ENCODE data around the gene POU3F2. TPM values are rescaled to one million over a fixed set of nuclear protein-coding genes. Genes with fewer than 3 reads are reported as not detected.

POU3F2 gene
- total RNA-seq, 1 experiment from 2014 or later: not detected

GRCh38 chr6:98821756-98822405, 12.5 kb upstream of the POU3F2 start:
- no TSS peak for BruUV-seq (replicated peaks)
- H3K4me1 Mint-ChIP-seq (ENCODE audit: low read depth, unreplicated experiment): no peaks in the 10 kb centered on the region
- CTCF ChIA-PET: no interaction called here
- Histone ChIP-seq H3K4me3 (ENCODE audit: low read depth, low read length) (no peak overlapping the region), H3K36me3 (ENCODE audit: control insufficient read depth, insufficient read depth, low read length) (no peaks in the 10 kb centered on the region), H3K4me1 (no peaks in the 10 kb centered on the region), H3K27me3 (replicated peaks; ENCODE audit: control insufficient read depth, insufficient read depth, low read length) (no peaks in the 10 kb centered on the region), H3K9me3 (no peaks in the 10 kb centered on the region)
- intact Hi-C loops (cut with micrococcal nuclease; ENCODE audit: unreplicated experiment): no loop called here
- H3K36me3 Mint-ChIP-seq (ENCODE audit: insufficient read depth, unreplicated experiment): no peaks in the 10 kb centered on the region
- H3K9me3 Mint-ChIP-seq (ENCODE audit: unreplicated experiment): no peaks in the 10 kb centered on the region
- no peak overlapping the region for H3K27ac Mint-ChIP-seq (ENCODE audit: unreplicated experiment)
- DNase-seq: no peak
- no peak overlapping the region for H3K4me3 Mint-ChIP-seq (ENCODE audit: unreplicated experiment)
- POLR2A ChIA-PET: no interaction called here
- TF ChIP-seq CTCF (IDR thresholded peaks at IDR 0.05; ENCODE audit: insufficient read depth in 1 of 2, low read depth in 1 of 2, low read length in 1 of 2, severe bottlenecking in 1 of 2, unreplicated experiment in 1 of 2): no peak
- peaks cover 19% of the 10 kb centered on the region for H3K27me3 Mint-ChIP-seq (ENCODE audit: insufficient read depth, unreplicated experiment)

DNA sequence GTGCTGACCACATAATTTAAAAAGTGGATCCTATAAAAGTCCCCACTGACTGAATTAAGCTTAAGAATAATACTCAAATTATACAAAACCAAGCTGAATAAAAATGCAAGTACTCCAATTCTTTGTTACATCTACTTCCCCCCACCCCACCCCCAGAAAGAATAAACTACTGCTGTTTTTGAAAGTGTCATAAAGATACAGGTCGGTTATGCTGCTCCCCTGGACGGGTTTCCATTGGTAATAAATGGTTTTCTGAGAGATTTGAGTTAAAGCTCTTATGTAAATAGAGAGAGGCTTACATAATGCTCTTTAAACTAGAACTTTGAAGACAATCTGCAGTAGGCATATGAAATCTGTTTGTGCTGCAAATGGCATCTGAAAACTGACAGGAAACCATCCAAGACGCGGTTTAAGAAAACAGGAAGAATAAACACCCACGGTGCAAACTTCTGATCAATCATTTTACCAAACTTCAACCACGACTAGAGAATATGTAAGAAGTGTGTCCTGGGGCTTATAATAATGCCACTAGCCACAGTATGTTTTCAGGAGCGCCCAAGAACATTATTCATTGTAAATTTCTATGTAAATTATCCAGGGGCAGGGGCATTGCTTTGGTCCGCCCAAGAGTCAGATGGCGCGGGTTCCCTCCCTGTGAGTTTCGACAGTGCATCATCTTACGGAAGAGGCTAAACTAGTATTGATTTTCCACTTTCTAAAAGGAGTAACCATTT, 10.8 kb upstream of the POU3F2 start:
- Mint-ChIP-seq H3K4me3 (ENCODE audit: unreplicated experiment) (no peak overlapping the region), H3K27ac (ENCODE audit: unreplicated experiment) (no peak overlapping the region), H3K4me1 (ENCODE audit: low read depth, unreplicated experiment) (no peaks in the 10 kb centered on the region), H3K27me3 (ENCODE audit: insufficient read depth, unreplicated experiment) (peaks cover 30% of the 10 kb centered on the region), H3K36me3 (ENCODE audit: insufficient read depth, unreplicated experiment) (no peaks in the 10 kb centered on the region), H3K9me3 (ENCODE audit: unreplicated experiment) (no peaks in the 10 kb centered on the region)
- Histone ChIP-seq H3K4me1 (no peaks in the 10 kb centered on the region), H3K9me3 (no peaks in the 10 kb centered on the region), H3K36me3 (ENCODE audit: control insufficient read depth, insufficient read depth, low read length) (no peaks in the 10 kb centered on the region), H3K4me3 (ENCODE audit: low read depth, low read length) (no peak overlapping the region), H3K27me3 (replicated peaks; ENCODE audit: control insufficient read depth, insufficient read depth, low read length) (no peaks in the 10 kb centered on the region)
- no TSS peak for BruUV-seq (replicated peaks)
- intact Hi-C loops (cut with micrococcal nuclease; ENCODE audit: unreplicated experiment): no loop called here
- DNase-seq: no peak
- POLR2A ChIA-PET: no interaction called here
- TF ChIP-seq CTCF (IDR thresholded peaks at IDR 0.05; ENCODE audit: insufficient read depth in 1 of 2, low read depth in 1 of 2, low read length in 1 of 2, severe bottlenecking in 1 of 2, unreplicated experiment in 1 of 2): no peak
- CTCF ChIA-PET: no interaction called here

DNA sequence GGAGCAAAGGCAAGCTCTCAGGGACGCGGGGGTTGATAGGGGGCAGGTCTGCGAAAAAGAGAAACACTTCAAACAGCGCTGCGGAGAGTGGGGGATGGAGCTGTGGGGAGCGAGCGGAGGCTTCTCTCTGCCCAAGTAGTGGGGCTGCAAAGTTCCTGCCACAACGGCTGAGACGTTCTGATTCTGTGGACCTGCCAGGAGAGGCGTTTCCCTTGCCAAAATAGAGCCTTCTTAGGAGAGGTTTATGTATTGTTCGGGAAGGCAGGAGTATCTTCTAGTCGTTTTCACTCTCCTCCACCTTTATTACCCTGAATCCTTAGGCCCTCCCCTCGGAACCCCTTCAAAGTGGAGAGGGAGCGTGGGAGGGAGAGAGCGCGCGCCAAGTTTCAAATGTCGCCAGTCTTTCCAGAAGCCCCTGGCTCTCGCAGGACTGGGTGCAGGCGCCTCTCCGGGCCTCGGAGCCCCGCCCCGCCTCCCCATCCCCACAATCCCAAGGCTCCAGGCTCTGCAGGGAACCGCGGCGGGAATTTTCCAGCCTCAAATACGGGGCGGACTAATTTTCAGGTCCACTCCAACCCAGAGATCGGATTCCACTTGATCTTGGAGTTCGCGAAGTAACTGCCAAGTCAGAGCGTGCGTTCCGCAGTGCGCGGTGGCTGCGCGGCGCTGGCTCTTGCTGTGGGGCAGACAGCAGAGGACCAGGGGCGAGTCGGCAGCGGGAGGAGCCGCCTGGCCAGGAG, 10.0 kb upstream of the POU3F2 start:
- Histone ChIP-seq H3K36me3 (ENCODE audit: control insufficient read depth, insufficient read depth, low read length) (no peaks in the 10 kb centered on the region), H3K4me3 (ENCODE audit: low read depth, low read length) (no peak overlapping the region), H3K27me3 (replicated peaks; ENCODE audit: control insufficient read depth, insufficient read depth, low read length) (peaks cover 2% of the 10 kb centered on the region; the same call in 1 of the 2 replicates), H3K4me1 (no peaks in the 10 kb centered on the region), H3K9me3 (no peaks in the 10 kb centered on the region)
- H3K36me3 Mint-ChIP-seq (ENCODE audit: insufficient read depth, unreplicated experiment): no peaks in the 10 kb centered on the region
- no peaks in the 10 kb centered on the region for H3K9me3 Mint-ChIP-seq (ENCODE audit: unreplicated experiment)
- no peak for DNase-seq
- ChIA-PET POLR2A (no interaction called here), CTCF (no interaction called here)
- H3K27ac Mint-ChIP-seq (ENCODE audit: unreplicated experiment): no peak overlapping the region
- no peak for TF ChIP-seq CTCF (IDR thresholded peaks at IDR 0.05; ENCODE audit: insufficient read depth in 1 of 2, low read depth in 1 of 2, low read length in 1 of 2, severe bottlenecking in 1 of 2, unreplicated experiment in 1 of 2)
- no peaks in the 10 kb centered on the region for H3K4me1 Mint-ChIP-seq (ENCODE audit: low read depth, unreplicated experiment)
- intact Hi-C loops (cut with micrococcal nuclease; ENCODE audit: unreplicated experiment): no loop called here
- H3K27me3 Mint-ChIP-seq (ENCODE audit: insufficient read depth, unreplicated experiment): peaks cover 35% of the 10 kb centered on the region
- no TSS peak for BruUV-seq (replicated peaks)
- H3K4me3 Mint-ChIP-seq (ENCODE audit: unreplicated experiment): no peak overlapping the region
